NCI-H1694 (cell line): ENCODE measurements around the gene TRIM31.

Experiments used
- DNase-seq: peaks from one replicate; lab custom pipeline; 2025; lab: John Stamatoyannopoulos, UW

The TRIM31 gene, protein sequence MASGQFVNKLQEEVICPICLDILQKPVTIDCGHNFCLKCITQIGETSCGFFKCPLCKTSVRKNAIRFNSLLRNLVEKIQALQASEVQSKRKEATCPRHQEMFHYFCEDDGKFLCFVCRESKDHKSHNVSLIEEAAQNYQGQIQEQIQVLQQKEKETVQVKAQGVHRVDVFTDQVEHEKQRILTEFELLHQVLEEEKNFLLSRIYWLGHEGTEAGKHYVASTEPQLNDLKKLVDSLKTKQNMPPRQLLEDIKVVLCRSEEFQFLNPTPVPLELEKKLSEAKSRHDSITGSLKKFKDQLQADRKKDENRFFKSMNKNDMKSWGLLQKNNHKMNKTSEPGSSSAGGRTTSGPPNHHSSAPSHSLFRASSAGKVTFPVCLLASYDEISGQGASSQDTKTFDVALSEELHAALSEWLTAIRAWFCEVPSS

DNA sequence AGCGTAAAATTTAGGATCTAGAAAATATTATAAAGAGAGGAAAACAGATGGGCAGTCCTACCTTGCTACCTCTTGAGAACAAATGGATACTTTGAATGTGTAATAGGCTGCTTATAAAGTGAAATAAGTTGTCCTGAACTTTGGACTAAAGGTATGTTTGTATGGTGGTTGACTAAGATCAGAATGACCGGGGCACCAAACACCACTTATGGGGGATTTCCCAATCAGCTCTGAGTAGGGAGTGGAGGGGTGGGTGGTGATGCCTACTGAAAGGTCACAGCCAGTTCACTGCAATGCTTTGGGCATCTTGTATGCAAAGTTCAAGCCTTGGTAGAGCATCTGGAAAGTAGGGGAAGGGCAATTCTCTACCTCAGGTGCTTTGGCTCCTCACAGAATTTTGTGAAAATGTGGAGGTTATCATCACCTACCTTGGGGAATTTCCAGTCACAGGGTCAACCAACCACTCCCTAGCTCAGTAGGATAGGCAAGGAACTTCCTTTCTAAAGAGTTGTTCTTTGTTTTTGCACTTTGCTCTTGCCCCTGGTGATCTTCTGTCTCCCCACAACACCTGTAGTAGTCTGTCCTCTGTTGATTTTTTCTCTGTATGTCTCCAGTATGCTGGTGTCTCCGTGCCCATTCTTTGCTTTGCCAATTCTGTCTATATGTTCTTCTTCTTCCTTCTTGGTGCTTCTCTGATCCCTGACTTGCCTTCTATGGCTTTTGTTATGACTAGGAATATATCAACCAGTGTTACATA, at the start of gene TRIM31:
Gene TRIM31, minus strand, starts transcription at position 88 of the 757 bp plus-strand sequence. CDS start 285 bp downstream, outside the sequence.
- DNase-seq, result no peak

- no peak for DNase-seq
These were observed 49.6 kb upstream of the TRIM31 start for GRCh38 chr6:30162265-30163089.

GRCh38 chr6:30160785-30161531, 48.1 kb upstream of the TRIM31 start, which contains the start of gene TRIM10:
TRIM10 (minus strand) TSS chr6:30161211; CDS start chr6:30160858, 353 bp downstream.
- DNase-seq, result no peak

DNA sequence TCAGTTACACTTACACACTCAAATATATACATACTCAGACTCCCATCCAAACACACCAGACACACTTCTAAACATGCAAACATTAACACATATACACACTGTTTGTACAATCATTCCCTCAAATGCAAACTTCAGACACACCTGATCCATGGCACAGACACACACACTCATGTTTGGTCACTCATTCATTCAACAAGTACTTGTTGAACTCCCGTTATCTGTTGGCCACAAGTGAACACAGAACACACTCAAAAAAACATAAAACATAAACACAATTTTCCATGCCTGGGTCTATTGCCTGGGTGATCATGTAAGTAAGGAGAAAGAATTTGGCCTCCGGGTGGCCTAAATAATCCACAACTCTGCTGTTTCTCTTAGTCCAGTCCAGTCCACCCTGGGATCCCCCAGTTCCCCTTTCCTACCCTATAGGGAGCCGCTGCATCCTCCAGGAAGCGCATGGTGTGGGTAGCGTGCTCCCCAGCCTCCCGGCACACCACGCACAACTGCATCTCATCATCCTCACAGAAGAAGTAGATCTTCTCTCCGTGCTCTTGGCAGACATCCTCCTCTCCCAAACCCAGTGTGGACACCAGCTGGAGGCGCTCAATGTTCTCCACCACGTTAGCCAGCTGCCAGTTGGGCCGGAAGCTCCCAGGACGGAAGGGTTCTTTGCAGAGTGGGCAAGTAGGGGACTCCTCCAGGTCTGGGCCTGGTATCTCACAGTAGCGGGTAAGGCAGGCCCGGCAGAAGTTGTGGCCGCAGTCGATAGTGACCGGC, 47.3 kb upstream of the TRIM31 start:
- no peak for DNase-seq

DNA sequence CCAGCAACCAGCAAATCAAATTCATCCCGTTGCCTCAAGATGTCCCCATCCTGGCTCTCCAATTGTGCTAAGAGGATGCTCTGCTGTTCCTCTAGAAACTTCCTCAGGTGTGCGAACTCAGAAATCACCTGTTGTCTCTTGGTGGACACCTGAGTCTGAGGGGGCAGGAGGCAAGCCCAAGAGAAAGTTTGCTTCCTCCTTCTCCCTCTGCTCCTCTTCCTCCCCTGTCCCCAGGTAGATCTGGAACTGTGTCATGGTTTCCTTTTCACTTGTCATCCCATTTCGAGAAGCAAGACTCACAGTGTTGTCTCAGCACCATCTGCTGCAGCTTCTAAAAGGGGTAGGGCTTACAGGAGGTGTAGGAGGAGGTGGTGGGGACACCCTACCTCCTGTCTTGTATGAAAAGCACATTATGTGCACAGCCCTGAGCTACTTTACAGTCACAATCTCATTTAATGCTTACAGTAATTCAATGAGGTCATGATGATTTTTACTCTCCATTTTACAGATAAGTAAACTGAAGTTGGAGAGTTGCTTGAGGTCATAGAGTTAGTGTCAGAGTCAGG, 45.7 kb upstream of the TRIM31 start:
- no peak for DNase-seq

- no peak for DNase-seq
These were observed 45.1 kb upstream of the TRIM31 start for GRCh38 chr6:30157999-30158398.

DNA sequence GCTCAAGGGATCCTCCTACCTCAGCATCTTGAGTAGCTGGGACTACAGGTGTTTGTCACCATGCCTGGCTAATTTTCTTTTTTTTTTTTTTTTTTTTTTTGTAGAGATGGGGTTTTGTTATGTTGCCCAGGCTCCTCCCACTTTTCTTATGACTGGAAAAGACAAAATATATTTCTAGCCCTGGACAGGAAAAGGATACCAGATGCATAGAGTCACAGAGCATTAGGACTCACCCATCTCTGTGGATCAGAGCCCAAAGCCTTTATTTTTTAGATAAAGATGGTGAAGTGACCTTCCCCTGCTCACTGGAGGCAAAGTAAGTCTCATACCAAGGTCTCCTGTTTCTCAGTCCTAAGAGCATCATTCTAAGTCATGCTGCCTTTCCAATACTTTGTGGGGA, 44.7 kb upstream of the TRIM31 start:
- no peak for DNase-seq

GRCh38 chr6:30156774-30157173, 43.9 kb upstream of the TRIM31 start:
- DNase-seq, result no peak

DNA sequence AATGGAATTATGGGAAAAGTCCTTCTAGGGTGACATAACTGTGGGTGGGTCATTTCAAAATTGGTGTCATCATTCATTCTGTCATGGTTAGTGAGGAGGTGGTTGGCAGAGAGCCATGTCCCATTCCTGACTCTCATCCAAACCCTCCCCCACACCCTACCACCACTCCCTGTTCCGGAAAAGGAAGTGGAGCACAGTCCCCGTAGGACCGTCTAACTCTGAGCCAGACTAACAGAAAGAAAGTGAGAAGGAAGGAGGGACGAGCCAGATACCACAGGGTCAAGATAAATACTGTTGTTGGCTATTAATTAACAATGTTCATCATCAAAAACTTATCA, 43.3 kb upstream of the TRIM31 start:
- no peak for DNase-seq

- no peak for DNase-seq
These were observed 42.8 kb upstream of the TRIM31 start for GRCh38 chr6:30155520-30156261.

GRCh38 chr6:30154709-30155519, 42.0 kb upstream of the TRIM31 start:
- no peak for DNase-seq

- DNase-seq, result no peak
These were observed 41.2 kb upstream of the TRIM31 start for GRCh38 chr6:30154061-30154460.

GRCh38 chr6:30152910-30153610, 40.2 kb upstream of the TRIM31 start:
- DNase-seq, result no peak

DNA sequence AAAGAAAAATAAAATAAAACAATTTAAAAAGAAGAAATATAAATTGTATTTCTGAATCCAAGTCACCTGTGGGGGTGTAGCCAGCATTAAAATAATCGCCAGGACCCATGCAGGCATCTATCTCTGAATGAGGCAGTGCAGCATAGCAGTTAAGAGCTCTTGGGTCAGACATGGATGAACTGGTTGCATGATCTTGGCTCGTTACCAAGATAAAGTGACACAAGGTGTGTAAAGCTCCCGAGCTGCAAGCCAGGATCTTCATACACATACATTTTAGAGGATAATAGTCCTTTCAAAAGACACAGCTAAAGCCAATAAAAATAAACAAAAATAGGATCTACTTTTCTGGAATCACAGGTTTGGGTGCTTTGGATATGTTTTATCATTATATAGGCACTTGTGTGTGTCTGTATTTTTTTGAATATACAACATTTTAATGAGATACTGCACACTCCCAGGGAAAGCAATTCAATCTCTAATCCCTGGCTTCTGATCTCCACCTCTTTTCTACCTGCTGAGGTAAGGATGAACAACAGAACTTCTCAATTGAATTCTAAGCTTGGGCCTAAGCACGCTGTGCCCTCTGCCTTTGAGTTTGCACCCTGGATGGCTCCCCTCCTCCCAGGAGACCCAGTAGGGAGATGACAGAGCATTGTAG, 39.3 kb upstream of the TRIM31 start:
- DNase-seq, result no peak

DNA sequence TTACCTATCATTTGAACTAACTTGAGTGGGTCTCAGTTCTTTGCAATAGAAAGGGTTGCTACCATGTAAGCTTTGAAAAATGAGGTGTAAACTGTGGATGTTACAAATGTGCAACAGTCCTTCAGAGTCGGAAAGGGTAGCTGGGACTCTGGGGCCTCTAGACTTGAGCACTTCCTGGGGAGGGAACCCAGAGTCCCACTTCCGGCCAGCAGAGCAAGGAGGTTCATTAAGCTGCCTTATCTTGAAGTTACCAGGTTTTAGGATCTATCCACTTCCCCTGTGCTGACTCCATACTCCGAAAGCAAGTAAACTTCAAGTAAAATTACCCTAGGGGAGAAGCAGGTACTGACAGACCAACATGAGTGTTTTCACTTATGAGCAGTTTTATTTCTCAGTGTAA, 38.7 kb upstream of the TRIM31 start:
- no peak for DNase-seq

DNA sequence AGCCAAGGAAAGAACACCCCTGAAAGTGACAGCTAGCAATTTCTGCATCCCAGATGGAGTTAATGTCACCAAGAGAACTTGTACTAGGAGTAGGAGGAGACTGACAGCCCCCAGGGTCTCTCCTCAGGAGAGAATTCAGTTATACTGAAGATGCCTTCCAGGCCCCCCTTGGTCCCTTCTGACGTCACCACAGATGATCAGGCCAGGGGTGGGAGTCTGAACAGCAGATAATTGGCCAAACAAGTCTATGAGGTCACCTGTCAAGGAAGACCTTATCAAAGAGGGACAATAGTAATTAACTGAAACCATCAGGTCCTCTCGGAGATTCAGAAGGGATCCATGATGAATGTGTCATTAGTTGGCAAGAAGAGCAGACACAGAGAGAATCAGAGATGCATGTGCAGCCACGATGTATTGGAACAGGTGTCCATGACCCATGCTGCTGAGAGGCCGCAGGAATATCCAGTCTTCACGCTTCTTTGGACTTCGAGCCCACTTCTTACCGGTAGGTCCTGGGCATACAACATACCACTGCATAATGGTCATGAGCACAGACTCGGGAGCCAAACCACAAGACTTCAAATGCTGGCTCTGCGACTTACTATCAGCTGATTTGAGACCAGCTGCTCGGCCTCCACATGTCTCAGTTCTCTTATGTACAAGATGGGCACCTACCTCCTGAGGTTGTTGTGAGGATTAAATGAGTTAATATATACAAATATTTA, 37.9 kb upstream of the TRIM31 start:
- DNase-seq, result no peak
